ENCODE data around the gene TMPRSS11A.

Gene TMPRSS11A

DNA sequence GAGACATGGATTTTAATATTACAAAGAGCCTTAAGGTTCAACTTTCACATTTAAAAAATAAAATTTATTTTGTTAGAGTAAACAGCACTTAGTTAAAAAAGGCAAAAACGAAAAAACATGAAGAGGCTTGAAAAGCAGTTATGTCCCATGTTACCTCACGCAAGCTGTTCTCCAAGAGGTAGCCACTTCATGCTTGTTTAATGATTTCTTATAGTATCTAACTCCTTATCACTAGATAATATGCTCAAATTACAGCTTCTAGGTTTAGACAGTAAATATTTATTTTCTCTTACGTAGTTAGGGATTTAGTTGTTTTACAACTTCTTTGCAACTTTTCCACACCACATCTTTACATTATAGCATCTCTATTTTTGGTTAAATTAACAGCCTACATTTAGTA lies 51.7 kb downstream of the TMPRSS11A start:
- Histone ChIP-seq H3K4me3 (ENCODE audit: low read length) (no peak overlapping the region), H3K27me3 (replicated peaks; ENCODE audit: insufficient read depth, low read length) (no peaks in the 10 kb centered on the region), H3K36me3 (replicated peaks; ENCODE audit: insufficient read depth, low read length) (no peaks in the 10 kb centered on the region), H3K9me3 (replicated peaks; ENCODE audit: insufficient read depth, low read length) (no peaks in the 10 kb centered on the region), H3K27ac (ENCODE audit: low read length) (no peak overlapping the region), H2AFZ (ENCODE audit: low read length) (no peak overlapping the region), H3K79me2 (ENCODE audit: low read length) (no peaks in the 10 kb centered on the region), H3K9ac (ENCODE audit: low read length) (no peak overlapping the region), H3F3A (ENCODE audit: insufficient read depth, low read length) (no peaks in the 10 kb centered on the region), H3K4me1 (ENCODE audit: low read length) (no peaks in the 10 kb centered on the region), H4K20me1 (ENCODE audit: insufficient read depth, low read length) (no peaks in the 10 kb centered on the region), H3K9me2 (replicated peaks; ENCODE audit: insufficient read depth, low read length) (no peaks in the 10 kb centered on the region), H3K4me2 (ENCODE audit: low read depth, low read length) (no peak overlapping the region)
- no peak for TF ChIP-seq EZH2 (optimal IDR thresholded peaks at IDR 0.05; ENCODE audit: low read depth, low read length)
- TF ChIP-seq EZH2phosphoT487 (IDR thresholded peaks at IDR 0.05; ENCODE audit: low read length): no peak
- TF ChIP-seq, protein P1, sequence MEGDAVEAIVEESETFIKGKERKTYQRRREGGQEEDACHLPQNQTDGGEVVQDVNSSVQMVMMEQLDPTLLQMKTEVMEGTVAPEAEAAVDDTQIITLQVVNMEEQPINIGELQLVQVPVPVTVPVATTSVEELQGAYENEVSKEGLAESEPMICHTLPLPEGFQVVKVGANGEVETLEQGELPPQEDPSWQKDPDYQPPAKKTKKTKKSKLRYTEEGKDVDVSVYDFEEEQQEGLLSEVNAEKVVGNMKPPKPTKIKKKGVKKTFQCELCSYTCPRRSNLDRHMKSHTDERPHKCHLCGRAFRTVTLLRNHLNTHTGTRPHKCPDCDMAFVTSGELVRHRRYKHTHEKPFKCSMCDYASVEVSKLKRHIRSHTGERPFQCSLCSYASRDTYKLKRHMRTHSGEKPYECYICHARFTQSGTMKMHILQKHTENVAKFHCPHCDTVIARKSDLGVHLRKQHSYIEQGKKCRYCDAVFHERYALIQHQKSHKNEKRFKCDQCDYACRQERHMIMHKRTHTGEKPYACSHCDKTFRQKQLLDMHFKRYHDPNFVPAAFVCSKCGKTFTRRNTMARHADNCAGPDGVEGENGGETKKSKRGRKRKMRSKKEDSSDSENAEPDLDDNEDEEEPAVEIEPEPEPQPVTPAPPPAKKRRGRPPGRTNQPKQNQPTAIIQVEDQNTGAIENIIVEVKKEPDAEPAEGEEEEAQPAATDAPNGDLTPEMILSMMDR (IDR thresholded peaks at IDR 0.05; ENCODE audit: low read length): no peak
- no peak for DNase-seq

- no peaks in the 10 kb centered on the region for H3K9me3 ChIP-seq (replicated peaks; ENCODE audit: insufficient read depth, low read length)
- no peaks in the 10 kb centered on the region for H3F3A ChIP-seq (ENCODE audit: insufficient read depth, low read length)
- H3K27me3 ChIP-seq (replicated peaks; ENCODE audit: insufficient read depth, low read length): no peaks in the 10 kb centered on the region
- no peaks in the 10 kb centered on the region for H3K9me2 ChIP-seq (replicated peaks; ENCODE audit: insufficient read depth, low read length)
- DNase-seq: no peak
- no peaks in the 10 kb centered on the region for H3K36me3 ChIP-seq (replicated peaks; ENCODE audit: insufficient read depth, low read length)
- TF ChIP-seq EZH2 (optimal IDR thresholded peaks at IDR 0.05; ENCODE audit: low read depth, low read length): no peak
- TF ChIP-seq, protein P1 (IDR thresholded peaks at IDR 0.05; ENCODE audit: low read length): no peak
- TF ChIP-seq EZH2phosphoT487 (IDR thresholded peaks at IDR 0.05; ENCODE audit: low read length): no peak
- H2AFZ ChIP-seq (ENCODE audit: low read length): no peak overlapping the region
- H3K4me2 ChIP-seq (ENCODE audit: low read depth, low read length): no peak overlapping the region
- H3K4me3 ChIP-seq (ENCODE audit: low read length): no peak overlapping the region
- H3K9ac ChIP-seq (ENCODE audit: low read length): no peak overlapping the region
- H4K20me1 ChIP-seq (ENCODE audit: insufficient read depth, low read length): no peaks in the 10 kb centered on the region
- H3K4me1 ChIP-seq (ENCODE audit: low read length): no peaks in the 10 kb centered on the region
- no peaks in the 10 kb centered on the region for H3K79me2 ChIP-seq (ENCODE audit: low read length)
- no peak overlapping the region for H3K27ac ChIP-seq (ENCODE audit: low read length)
Measured at GRCh38 chr4:67911141-67911540, 52.2 kb downstream of the TMPRSS11A start.

- Histone ChIP-seq H3K9me3 (replicated peaks; ENCODE audit: insufficient read depth, low read length) (no peaks in the 10 kb centered on the region), H3K4me2 (ENCODE audit: low read depth, low read length) (no peak overlapping the region), H3K9me2 (replicated peaks; ENCODE audit: insufficient read depth, low read length) (no peaks in the 10 kb centered on the region), H3K27me3 (replicated peaks; ENCODE audit: insufficient read depth, low read length) (no peaks in the 10 kb centered on the region), H3K9ac (ENCODE audit: low read length) (no peak overlapping the region), H3K36me3 (replicated peaks; ENCODE audit: insufficient read depth, low read length) (no peaks in the 10 kb centered on the region), H3K27ac (ENCODE audit: low read length) (no peak overlapping the region), H2AFZ (ENCODE audit: low read length) (no peak overlapping the region), H3K79me2 (ENCODE audit: low read length) (no peaks in the 10 kb centered on the region), H4K20me1 (ENCODE audit: insufficient read depth, low read length) (no peaks in the 10 kb centered on the region), H3F3A (ENCODE audit: insufficient read depth, low read length) (no peaks in the 10 kb centered on the region), H3K4me1 (ENCODE audit: low read length) (no peaks in the 10 kb centered on the region), H3K4me3 (ENCODE audit: low read length) (no peak overlapping the region)
- TF ChIP-seq, protein P1 (IDR thresholded peaks at IDR 0.05; ENCODE audit: low read length): no peak
- no peak for TF ChIP-seq EZH2phosphoT487 (IDR thresholded peaks at IDR 0.05; ENCODE audit: low read length)
- no peak for TF ChIP-seq EZH2 (optimal IDR thresholded peaks at IDR 0.05; ENCODE audit: low read depth, low read length)
- DNase-seq: no peak
Measured at GRCh38 chr4:67910585-67910905, 52.7 kb downstream of the TMPRSS11A start.
